IgD-negative memory B cell (primary cell): Measurements from ENCODE around the gene USP2. TPM values are rescaled to one million over a fixed set of nuclear protein-coding genes. Genes with fewer than 3 reads are reported as not detected.

ENCODE experiments used
- H3K27ac Mint-ChIP-seq, 3 donors: one replicate each; pipeline ENCODE4 v1.8.0; 2020 to 2022; ENCODE audit warnings: mild to moderate bottlenecking in 3 of 3, mixed read lengths in 3 of 3, moderate library complexity in 1 of 3
- H3K27me3 Mint-ChIP-seq: one replicate; pipeline ENCODE4 v1.8.0; 2021; ENCODE audit warnings: mixed read lengths
- H3K36me3 Mint-ChIP-seq: one replicate; pipeline ENCODE4 v1.8.0; 2020; ENCODE audit warnings: mild to moderate bottlenecking, mixed read lengths
- H3K4me1 Mint-ChIP-seq, 3 donors: one replicate each; pipeline ENCODE4 v1.8.0; 2020 to 2022; ENCODE audit warnings: mixed read lengths in 3 of 3, mild to moderate bottlenecking in 1 of 3
- H3K4me3 Mint-ChIP-seq, 4 donors: one replicate each; pipeline ENCODE4 v1.8.0; 2020 to 2022; ENCODE audit warnings: mild to moderate bottlenecking in 4 of 4, mixed read lengths in 4 of 4, moderate library complexity in 3 of 4
- H3K9me3 Mint-ChIP-seq, 3 donors: one replicate each; pipeline ENCODE4 v1.8.0; 2020 to 2021; ENCODE audit warnings: mixed read lengths in 3 of 3, mild to moderate bottlenecking in 1 of 3
- polyA plus RNA-seq: library from polyadenylated mRNA; unstranded; fragments of 300-500 nt; fragmentation: Illumina TruSeq; gene quantifications from one replicate; pipeline ENCODE4 v1.2.3, GENCODE V29; 2021

The USP2 gene
- polyA plus RNA-seq, 1 donor from 2014 or later, result not detected

DNA sequence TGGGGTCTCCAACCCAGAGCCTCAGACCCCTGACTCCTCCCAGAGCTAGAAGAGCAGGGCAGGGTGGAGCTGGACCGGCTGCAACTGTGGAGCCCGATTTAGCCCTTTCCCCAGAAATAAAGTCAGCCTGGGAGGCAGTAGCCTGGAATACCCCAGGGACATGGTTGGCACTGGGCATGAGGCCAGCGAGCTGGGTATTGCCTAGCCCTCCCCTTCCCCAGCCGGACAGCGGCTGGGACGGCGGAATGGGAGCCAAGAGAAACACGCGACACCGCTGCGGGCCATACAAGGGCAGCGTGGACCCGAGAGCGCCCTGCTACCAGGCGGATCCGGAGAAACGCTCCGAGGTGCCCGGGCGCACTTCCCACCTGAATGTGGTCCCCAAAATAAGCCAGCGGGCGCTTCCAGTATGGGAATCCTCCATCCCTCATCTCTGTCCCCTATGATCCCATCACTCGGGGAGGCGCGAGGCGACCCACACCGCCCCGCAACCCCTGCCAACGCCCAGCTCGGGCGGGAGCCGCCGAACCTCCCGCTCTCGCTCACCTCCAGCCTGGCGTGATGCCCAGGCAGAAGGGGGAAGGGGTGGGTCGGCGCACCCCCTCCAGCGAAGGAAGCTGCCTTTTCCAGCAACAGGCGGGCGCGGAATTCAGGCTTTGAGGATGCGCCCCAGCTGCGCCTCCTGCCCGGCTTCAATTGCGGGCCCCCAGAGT is 65.3 kb downstream of the USP2 start:
- H3K9me3 Mint-ChIP-seq, result no peaks in the 10 kb centered on the region
- no peak overlapping the region for H3K27ac Mint-ChIP-seq
- H3K27me3 Mint-ChIP-seq, result peaks cover 31% of the 10 kb centered on the region

DNA sequence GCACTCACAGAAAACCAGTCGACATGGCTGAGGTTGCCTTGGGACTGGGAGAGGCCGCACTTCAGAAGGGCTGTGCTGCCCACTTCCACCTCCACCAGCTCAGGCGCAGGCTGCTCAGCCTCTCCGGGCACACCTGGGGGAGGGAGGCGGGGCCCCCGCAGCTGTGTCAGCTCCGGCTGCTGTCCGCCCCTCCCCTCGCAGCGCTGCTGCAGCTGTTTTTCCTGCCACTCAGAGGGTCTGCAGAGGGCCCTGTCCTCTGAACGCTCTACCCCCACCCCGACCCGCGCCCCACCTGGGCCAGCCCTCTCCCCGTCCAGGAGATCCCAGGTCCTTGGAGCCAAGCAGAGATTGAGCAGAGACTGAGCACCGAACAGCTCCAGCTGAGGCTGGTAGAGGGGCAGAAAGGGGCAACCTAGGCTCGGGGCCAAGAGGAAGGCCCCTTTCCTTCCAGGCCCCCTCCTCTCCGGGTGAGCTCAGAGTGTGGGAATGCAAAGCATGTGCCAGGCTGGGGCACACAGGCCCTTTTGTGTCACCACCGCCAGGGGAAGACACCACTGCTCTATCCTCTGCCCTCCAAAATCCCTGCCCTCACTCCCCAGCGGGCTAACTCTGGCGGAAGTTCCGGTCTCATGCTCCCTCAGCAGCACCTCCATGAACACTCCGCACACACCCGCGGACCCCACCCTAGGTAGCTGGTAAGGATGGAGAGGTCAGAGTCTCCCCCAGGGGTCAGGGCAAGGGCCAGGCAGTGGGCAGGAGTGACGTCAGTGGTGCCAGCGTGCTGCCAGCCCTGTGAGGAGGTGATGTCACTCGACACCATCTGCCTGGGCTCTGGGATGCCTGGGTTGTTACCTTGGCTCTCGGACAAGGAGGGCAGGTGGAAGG is 66.1 kb downstream of the USP2 start:
- Mint-ChIP-seq H3K9me3 (no peaks in the 10 kb centered on the region), H3K27me3 (peaks cover 31% of the 10 kb centered on the region), H3K4me3 (peak overlapping the region; percentile 77 to 93 (median 85)), H3K27ac (peak overlapping the region in 1 of 3 donors; percentile 7), H3K36me3 (no peaks in the 10 kb centered on the region), H3K4me1 (peaks cover 6 to 18% (median 11%) of the 10 kb centered on the region in 3 donors)

More for the DNA sequence above, 65.3 kb downstream of the USP2 start:
- H3K4me3 Mint-ChIP-seq, result peak overlapping the region; percentile 77 to 93 (median 85)
- peaks cover 6 to 18% (median 12%) of the 10 kb centered on the region in 3 donors for H3K4me1 Mint-ChIP-seq
- no peaks in the 10 kb centered on the region for H3K36me3 Mint-ChIP-seq

DNA sequence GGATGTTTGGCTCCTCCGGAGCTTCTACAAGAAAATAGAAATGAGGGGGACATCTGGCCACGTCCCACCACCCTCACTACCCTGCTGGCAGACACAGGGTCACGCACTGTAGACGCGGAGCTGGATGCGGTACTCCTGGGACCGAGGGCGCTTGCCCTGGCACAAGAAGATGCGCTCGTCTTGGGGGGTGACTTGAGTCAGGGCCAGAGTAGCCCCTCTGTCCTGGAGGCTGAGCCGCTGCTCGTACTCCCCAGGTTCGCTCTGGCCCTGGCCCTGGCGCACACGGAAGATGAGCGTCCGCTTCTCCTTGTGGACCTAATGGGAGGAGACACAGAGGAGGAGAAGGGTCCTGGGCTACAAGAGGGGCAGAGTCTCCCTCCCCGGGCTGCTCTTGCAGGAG is 66.8 kb downstream of the USP2 start:
- H3K27me3 Mint-ChIP-seq, result peaks cover 30% of the 10 kb centered on the region
- H3K27ac Mint-ChIP-seq, result peak overlapping the region in 2 of 3 donors; percentile 7 to 44
- peak overlapping the region; percentile 31 to 93 (median 78) for H3K4me3 Mint-ChIP-seq
- H3K9me3 Mint-ChIP-seq, result no peaks in the 10 kb centered on the region
- H3K36me3 Mint-ChIP-seq, result peaks cover under 1% of the 10 kb centered on the region
- peaks cover 6 to 16% (median 10%) of the 10 kb centered on the region in 3 donors for H3K4me1 Mint-ChIP-seq

- Mint-ChIP-seq H3K27ac (no peak overlapping the region), H3K9me3 (no peaks in the 10 kb centered on the region), H3K27me3 (peaks cover 16% of the 10 kb centered on the region), H3K4me1 (peaks cover 0 to 8% (median 3%) of the 10 kb centered on the region in 3 donors), H3K36me3 (peaks cover 4% of the 10 kb centered on the region), H3K4me3 (no peak overlapping the region)
These were observed 70.8 kb downstream of the USP2 start for GRCh38 chr11:119310682-119311052.

GRCh38 chr11:119309953-119310681 is 71.4 kb downstream of the USP2 start:
- peaks cover 12% of the 10 kb centered on the region for H3K27me3 Mint-ChIP-seq
- peak overlapping the region in 1 of 3 donors; percentile 7 for H3K27ac Mint-ChIP-seq
- peaks cover 0 to 5% (median 3%) of the 10 kb centered on the region in 3 donors for H3K4me1 Mint-ChIP-seq
- H3K4me3 Mint-ChIP-seq, result no peak overlapping the region
- H3K36me3 Mint-ChIP-seq, result peaks cover 5% of the 10 kb centered on the region
- no peaks in the 10 kb centered on the region for H3K9me3 Mint-ChIP-seq

DNA sequence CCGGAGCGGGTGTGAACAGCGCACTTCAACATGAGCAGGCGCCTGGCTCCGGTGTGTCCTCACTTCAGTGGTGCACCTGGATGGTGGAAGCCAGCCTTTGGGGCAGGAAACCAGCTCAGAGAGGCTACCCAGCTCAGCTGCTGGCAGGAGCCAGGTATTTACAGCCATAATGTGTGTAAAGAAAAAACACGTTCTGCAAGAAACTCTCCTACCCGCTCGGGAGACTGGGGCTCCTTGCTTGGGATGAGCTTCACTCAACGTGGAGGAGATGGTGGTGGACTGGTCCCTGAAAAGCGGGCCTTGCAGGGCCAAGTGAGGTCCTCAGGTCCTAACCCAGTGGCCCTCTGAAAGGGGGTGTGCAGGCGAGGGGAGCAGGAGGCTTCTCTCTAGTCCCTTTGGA is 72.1 kb downstream of the USP2 start:
- peaks cover 0 to 1% (median 0%) of the 10 kb centered on the region in 3 donors for H3K4me1 Mint-ChIP-seq

DNA sequence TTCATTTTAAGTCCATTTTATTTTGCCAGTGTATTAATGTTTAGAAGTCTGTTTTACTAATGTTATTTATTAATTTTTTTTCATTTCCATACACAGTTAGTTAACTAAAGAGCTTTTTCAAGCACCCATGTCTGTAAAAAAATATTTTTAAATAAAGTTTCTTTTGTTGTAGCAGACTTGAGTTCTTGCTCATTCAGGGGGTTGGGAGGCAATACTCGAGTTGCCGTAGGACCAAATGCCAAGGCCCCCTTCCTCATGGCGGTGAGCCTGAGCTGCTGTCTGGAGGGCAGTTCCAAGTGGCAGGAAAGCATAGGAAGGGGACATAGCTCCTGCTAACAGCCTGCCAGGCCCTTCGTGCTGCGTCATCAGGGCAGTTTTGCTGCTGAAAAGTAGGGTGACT is 73.5 kb downstream of the USP2 start:
- Mint-ChIP-seq H3K27me3 (peaks cover 1% of the 10 kb centered on the region), H3K9me3 (no peaks in the 10 kb centered on the region), H3K27ac (no peak overlapping the region), H3K4me3 (no peak overlapping the region), H3K4me1 (peaks cover 0 to 1% (median 0%) of the 10 kb centered on the region in 3 donors), H3K36me3 (peaks cover 14% of the 10 kb centered on the region)

More for the DNA sequence above, 72.1 kb downstream of the USP2 start:
- H3K27me3 Mint-ChIP-seq, result peaks cover 5% of the 10 kb centered on the region
- no peaks in the 10 kb centered on the region for H3K9me3 Mint-ChIP-seq
- H3K36me3 Mint-ChIP-seq, result peaks cover 8% of the 10 kb centered on the region
- no peak overlapping the region for H3K4me3 Mint-ChIP-seq
- H3K27ac Mint-ChIP-seq, result peak overlapping the region in 2 of 3 donors; percentile 7 to 67

GRCh38 chr11:119307219-119307618 is 74.3 kb downstream of the USP2 start:
- H3K36me3 Mint-ChIP-seq, result peaks cover 18% of the 10 kb centered on the region
- H3K4me3 Mint-ChIP-seq, result no peak overlapping the region
- H3K27ac Mint-ChIP-seq, result no peak overlapping the region
- no peaks in the 10 kb centered on the region for H3K27me3 Mint-ChIP-seq
- peaks cover 0 to 1% (median 0%) of the 10 kb centered on the region in 3 donors for H3K4me1 Mint-ChIP-seq
- no peaks in the 10 kb centered on the region for H3K9me3 Mint-ChIP-seq

DNA sequence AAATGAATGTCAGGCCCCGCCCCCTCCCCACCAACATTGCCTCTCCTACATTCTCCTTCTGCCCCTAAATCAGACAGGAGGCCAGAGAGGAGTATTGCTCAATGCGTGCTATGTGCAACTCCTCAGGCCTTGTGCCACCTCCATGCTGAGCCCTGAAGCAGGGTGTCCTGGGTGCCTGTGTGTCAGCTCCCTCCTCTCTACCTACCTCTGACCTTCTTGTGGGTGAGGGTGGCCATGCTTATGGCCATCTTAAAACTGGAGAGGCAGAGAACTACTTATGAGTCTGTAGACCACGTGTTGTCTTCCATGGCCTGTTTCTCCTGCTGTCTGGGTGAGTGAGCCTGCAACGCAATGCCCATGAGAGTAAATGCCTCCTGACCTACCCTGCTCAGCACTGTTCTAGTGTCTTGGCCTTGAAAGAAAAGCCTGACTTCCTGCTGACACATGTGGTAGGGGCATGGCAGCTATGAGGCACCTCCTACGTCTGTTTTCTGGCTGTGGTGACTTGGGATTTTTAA is 75.1 kb downstream of the USP2 start:
- no peaks in the 10 kb centered on the region for H3K27me3 Mint-ChIP-seq
- H3K36me3 Mint-ChIP-seq, result peaks cover 19% of the 10 kb centered on the region
- H3K9me3 Mint-ChIP-seq, result no peaks in the 10 kb centered on the region
- peaks cover 0 to 1% (median 0%) of the 10 kb centered on the region in 3 donors for H3K4me1 Mint-ChIP-seq
- H3K27ac Mint-ChIP-seq, result peak overlapping the region in 1 of 3 donors; percentile 67
- no peak overlapping the region for H3K4me3 Mint-ChIP-seq

GRCh38 chr11:119305556-119306372 is 75.7 kb downstream of the USP2 start:
- Mint-ChIP-seq H3K36me3 (peaks cover 20% of the 10 kb centered on the region), H3K4me1 (peaks cover 0 to 1% (median 0%) of the 10 kb centered on the region in 3 donors), H3K4me3 (no peak overlapping the region), H3K9me3 (no peaks in the 10 kb centered on the region), H3K27me3 (no peaks in the 10 kb centered on the region), H3K27ac (peak overlapping the region in 2 of 3 donors; percentile 53 to 67)

Other genes starting within 250 kb of the USP2 start
- gene ABCG4, start 232.6 kb downstream of the USP2 start, polyA plus RNA-seq, result not detected
- gene NLRX1, start 213.0 kb downstream of the USP2 start, polyA plus RNA-seq, result 5.6 TPM
- not detected for gene NHERF4, start 196.2 kb downstream of the USP2 start, polyA plus RNA-seq
- gene CBL, start 175.4 kb downstream of the USP2 start, polyA plus RNA-seq, result 10.0 TPM
- 1.3 TPM for gene MCAM, start 64.6 kb downstream of the USP2 start, polyA plus RNA-seq
- gene RNF26, start 47.2 kb downstream of the USP2 start, polyA plus RNA-seq, result 41.1 TPM
- not detected for gene C1QTNF5, start 40.8 kb downstream of the USP2 start, polyA plus RNA-seq
- gene MFRP, start 35.0 kb downstream of the USP2 start, polyA plus RNA-seq, result not detected
- gene THY1, start 41.5 kb upstream of the USP2 start, polyA plus RNA-seq, result not detected